NCI-H1417 treated with DMSO at 0.1 percent for 48 hours (cell line): Measurements from ENCODE around the gene FAM13B.
A peak's percentile ranks its signal among the peaks of the same experiment; 100 is the strongest.
"Not testable (repeated sequence)": the region's sequence is repeated elsewhere in the genome, so short reads cannot be mapped to it uniquely, and the experiment has no call there.

Experiments used
- DNase-seq: peaks from one replicate; lab custom pipeline; 2025; lab: John Stamatoyannopoulos, UW

The FAM13B gene

DNA sequence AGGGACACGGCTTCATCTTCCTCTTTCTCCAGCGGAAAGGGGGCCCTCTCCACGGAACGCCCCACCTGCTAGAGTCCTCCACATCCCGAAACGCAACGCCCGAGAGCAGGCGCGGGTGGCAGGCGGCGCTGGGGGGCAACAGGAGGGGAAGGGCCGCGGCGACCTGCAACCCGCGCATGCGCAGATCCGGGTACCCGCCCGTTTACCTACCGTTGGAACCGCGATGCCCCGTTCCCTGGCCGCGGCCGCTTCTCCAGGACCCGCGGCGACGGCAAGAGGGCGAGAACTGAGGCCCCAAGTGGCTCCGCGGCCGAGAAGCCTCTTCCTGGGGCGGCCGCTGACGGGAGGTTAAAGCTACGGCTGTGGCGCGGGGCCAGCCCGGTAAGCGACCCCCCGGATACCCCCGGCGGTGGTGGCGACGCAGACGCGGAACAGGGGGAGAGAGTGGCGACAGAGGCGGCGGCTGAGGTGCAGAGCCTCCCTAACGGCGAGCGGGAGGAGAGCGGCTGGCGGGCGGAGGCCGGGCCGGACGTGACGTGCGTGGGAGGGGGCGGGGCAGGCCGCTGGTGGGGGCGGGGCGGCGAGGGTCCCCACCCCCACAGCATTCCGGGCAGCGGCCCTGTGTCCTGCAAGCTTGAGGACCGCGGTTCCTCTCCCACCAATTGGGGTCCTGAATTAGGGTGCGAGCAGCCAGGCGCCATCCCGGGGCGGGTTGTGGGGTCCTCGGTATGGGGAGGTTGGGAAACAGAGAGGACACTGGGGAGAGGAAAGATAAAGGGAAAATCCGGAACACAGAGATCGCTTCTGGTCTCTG, at the start of gene FAM13B:
TSS of gene FAM13B (minus strand) at position 508 of the 814 bp plus-strand sequence. CDS start 13,968 bp downstream, outside the sequence.
- DNase-seq = peak; percentile 8

GRCh38 chr5:138082033-138082432, 49.2 kb upstream of the FAM13B start:
- no peak for DNase-seq

DNA sequence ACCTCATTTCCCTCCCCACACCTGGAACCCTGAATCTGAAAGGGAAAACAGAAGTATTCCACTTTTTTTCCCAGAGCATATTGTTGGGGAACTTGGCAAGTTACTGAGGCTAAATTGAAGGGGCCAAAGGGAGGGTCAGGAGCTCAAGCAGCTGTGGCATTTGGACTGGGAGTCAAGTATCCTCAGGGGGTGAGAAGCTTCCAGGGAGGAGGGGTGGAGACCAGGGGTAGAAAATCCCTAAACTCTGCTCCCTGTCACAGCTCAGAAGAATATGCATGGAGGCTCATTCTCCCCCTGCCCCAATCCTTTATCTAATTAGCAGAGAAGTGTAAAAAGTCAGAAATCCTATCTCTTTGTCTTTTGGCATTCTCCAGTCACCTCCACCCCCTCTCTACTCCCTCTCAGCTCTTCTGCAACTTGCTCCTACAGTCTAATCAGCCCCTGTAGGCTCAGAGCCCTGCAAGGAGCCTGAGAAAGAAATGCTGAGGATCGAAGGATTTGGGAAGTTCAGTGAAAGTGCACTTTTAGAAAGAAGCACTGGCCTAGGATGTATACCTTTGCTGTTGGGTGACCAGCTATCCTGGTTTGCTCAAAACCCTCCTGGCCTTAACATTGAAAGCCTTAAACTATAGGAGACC, 45.2 kb upstream of the FAM13B start:
- DNase-seq = no peak

GRCh38 chr5:138077064-138077696, 44.3 kb upstream of the FAM13B start:
- no peak for DNase-seq

DNA sequence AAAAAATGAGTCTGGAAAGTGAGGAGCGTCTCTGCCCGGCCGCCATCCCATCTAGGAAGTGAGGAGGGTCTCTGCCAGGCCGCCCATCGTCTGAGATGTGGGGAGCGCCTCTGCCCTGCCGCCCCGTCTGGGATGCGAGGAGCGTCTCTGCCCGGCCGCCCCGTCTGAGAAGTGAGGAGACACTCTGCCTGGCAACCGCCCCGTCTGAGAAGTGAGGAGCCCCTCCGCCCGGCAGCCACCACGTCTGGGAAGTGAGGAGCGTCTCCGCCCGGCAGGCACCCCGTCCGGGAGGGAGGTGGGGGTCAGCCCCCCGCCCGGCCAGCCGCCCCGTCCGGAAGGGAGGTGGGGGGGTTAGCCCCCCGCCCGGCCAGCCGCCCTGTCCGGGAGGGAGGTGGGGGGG, 37.1 kb upstream of the FAM13B start:
- not testable (repeated sequence) for DNase-seq

GRCh38 chr5:138068742-138069600, 36.1 kb upstream of the FAM13B start:
- no peak for DNase-seq

- DNase-seq = no peak
These were observed 35.1 kb upstream of the FAM13B start for GRCh38 chr5:138067945-138068344.

DNA sequence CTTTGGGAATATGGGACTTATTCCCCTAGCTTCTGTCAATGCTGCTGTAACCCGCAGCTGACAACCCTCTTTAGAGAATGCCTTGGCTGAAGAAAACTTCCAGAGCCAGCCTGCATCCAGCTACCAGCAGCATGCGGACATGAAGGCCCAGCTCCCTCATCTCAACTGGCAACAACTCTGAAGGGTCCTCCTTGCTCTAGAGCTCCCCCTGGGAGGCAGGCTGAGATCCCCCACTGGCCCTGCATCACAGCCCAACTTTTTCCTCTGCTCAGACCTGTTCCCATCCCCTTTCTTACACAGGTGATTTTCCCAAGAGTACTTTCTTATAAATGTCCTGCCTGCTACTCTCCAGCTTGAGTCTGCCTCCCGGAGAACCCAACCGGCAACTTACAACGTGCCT, 32.2 kb upstream of the FAM13B start:
- DNase-seq = no peak

DNA sequence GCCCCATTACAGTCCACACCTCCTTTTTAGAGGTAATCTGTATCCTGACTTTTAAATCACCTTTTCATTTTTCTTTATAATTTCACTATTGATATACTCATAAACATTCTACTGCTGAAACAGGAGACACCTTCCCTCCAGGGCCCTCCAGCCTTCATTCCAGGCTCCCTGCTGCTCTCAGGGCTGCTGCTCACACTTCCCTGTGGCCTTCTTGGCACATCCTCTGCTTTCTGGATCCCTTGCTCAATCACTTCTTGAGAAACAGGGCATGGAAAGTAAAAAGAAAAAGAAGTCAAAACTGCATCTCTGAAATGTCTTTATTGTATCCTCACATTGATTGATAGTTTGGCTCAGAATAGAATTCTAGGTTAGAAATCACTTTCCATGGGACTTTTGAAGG, 31.6 kb upstream of the FAM13B start:
- DNase-seq = no peak

DNA sequence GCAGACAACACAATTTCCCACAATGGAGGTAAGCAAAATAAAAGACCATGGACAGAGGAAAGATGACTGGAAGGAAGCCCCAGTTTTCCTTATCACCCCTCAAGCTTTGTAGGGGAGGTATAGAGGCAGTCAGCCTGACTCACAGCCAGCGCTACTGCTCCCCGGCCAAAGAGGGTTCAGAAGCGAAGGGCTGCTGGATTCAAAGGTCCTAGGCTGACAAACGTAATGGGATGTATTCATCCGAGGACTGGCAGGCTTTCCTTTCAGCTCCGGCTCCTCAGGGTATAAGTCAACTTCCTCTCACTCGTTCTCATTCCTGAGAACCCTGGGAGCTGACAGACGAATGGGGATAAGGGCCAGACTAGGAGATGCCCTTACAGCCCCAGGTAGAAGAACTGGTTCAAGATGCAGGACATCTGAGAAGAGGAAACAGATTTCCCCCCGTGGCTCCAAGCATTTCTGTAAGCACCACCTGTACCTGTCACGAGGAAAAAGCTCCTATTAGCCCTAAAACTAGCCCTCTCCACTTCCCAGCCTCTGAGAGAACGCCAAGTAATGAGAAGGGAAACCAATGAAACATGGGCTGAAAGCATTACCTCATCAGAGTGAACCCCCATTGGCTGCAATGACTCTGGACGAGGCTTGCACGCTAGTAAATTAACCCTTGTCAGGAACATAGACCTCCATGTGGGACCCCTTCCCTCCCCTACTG, 22.1 kb upstream of the FAM13B start:
- no peak for DNase-seq

DNA sequence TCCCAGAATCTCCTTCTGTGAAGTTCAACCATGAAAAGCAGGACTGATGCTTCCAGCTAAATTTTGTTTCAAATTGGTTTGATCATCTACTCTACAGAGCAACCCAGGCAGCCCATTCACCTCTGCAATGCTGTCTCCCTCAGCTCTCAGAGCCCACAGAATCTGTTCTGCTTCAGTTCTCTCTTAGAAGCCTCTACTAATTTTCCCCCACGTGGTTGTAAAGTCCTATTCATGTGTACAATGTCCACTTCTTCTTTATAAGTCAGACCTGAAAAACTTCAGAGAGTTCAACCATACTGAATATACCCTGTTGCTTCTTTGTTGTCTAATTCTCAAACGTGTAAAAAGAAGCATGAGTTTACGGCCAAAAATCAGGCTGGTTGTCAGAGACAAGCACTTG, 21.3 kb upstream of the FAM13B start:
- DNase-seq = no peak

DNA sequence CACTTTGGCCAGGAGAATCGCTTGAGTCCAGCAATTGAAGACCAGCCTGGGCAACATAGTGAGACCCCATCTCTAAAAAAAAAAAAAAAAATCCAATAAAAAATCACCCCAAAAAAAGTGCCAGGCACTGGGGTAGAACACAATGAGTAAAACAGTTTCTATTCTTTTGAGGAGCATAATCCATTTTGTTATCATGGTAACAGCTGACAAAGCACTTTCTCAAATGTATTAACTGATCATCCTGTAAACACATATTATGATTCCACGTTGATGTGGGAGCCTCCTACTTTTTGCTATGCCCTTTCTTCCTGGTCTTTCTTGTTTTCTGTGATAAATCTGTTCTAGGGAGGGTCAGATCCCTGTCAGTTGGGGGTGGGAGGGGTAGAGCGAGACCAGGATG, 20.7 kb upstream of the FAM13B start:
- no peak for DNase-seq

DNA sequence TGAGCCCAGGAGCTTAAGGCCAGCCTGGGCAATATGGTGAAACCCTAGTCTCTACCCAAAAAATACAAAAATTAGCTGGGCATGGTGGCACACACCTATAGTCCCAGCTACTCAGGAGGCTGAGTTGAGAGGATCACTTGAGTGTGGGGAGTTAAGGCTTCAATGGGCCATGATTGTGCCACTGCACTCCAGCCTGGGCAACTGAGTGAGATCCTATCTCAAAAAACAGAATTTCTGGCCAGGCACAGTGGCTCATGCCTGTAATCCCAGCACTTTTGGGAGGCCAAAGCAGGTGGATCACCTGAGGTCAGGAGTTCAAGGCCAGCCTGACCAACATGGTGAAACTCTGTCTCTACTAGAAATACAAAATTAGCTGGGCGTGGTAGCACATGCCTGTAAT, 19.8 kb upstream of the FAM13B start:
- DNase-seq = not testable (repeated sequence)

DNA sequence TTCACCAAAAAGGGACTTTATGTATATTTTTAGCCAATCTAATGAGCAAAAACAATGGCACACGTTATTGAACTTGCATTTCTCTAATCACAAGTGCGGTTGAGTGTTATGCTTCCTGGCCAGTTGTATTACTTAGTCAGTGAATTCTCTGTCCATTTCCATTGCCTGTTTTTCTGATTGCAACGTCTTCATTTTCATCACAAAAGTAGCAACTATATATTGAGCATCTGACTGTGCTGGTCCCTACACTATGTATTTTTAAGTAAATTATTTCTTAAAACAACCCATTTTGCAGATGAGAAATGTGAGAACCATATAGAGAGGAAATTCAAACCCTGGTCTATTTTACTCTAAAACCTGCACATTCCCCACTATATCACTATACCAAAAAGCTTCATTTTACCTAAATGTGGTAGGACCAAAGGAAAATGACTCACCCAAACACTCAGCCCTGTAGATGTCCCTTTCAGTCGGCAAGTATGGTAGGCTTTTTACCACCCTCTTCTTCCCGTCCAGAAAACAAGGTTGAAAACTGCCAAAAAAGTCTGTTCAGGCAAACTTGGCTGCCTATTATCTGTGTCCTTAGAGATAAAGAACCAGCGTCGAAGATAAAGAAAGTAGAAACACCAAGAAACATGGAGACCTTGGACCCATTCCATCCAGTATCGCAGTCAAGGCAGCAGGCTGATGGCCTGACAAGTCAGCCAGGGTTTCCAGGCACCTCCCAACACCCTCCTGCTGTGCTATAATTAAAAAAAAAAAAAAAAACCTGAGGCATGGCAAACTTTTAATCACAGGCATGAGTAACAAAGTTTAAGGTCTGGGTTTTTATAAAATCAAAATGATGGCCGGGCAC, 18.8 kb upstream of the FAM13B start:
- DNase-seq = no peak

- DNase-seq = not testable (repeated sequence)
These were observed 12.4 kb upstream of the FAM13B start for GRCh38 chr5:138045283-138045682.

- DNase-seq = no peak
These were observed 5.9 kb upstream of the FAM13B start for GRCh38 chr5:138038826-138039225.

GRCh38 chr5:138037907-138038633, 5.2 kb upstream of the FAM13B start:
- DNase-seq = no peak

DNA sequence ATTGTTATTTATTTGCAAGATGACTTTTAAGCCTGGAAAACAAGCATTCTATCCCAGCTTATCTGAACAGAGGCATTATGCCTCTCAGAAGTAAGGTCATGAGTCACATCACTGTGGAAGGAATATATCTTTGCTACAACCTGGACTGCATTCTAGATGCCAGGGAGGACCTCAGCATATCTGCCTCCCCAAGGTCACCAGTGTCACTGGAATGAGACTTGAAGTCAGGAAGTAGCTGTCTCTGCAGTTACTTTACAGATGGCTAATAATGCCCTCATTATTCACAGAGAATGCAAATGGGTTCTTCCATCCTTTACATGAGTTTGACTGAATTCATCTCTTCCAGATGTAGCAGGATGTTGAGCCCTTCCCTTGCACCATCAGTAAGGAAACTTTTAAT, 4.4 kb upstream of the FAM13B start:
- DNase-seq = no peak

GRCh38 chr5:138035605-138036537, 3.0 kb upstream of the FAM13B start:
- no peak for DNase-seq
